ENCODE data around the gene JPH4.

DNA sequence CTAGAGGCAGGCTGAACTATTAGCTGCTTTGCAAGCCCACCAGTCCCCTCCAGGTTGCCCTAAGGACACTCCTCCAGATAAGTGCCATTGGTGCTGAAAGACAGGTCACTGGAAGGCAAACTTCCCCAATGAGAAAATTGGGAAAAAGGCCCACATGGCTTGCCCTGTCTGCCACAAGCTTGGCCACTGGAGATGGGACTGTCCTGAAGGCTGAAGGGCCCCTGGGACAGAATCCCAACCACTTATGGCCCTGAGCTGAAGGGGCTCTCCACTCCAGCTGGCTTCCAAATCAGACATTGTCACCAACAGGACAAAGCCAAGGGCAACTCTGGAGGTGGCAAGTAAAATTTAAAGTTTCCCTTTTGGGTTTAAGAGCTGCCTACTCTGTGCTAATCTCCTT, 45.4 kb upstream of the JPH4 start:
- TF ChIP-seq, protein P1, sequence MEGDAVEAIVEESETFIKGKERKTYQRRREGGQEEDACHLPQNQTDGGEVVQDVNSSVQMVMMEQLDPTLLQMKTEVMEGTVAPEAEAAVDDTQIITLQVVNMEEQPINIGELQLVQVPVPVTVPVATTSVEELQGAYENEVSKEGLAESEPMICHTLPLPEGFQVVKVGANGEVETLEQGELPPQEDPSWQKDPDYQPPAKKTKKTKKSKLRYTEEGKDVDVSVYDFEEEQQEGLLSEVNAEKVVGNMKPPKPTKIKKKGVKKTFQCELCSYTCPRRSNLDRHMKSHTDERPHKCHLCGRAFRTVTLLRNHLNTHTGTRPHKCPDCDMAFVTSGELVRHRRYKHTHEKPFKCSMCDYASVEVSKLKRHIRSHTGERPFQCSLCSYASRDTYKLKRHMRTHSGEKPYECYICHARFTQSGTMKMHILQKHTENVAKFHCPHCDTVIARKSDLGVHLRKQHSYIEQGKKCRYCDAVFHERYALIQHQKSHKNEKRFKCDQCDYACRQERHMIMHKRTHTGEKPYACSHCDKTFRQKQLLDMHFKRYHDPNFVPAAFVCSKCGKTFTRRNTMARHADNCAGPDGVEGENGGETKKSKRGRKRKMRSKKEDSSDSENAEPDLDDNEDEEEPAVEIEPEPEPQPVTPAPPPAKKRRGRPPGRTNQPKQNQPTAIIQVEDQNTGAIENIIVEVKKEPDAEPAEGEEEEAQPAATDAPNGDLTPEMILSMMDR (IDR thresholded peaks at IDR 0.05), result no peak
- no peak for TF ChIP-seq EZH2 (IDR thresholded peaks at IDR 0.05; ENCODE audit: borderline replicate concordance, insufficient read depth, low read depth, low read length, poor library complexity, severe bottlenecking)
